ENCODE measurements around the gene AGPAT2.

The AGPAT2 gene

GRCh38 chr9:136700959-136701667, 13.9 kb upstream of the AGPAT2 start:
- DNase-seq (ENCODE audit: low spot score): no peak

GRCh38 chr9:136700304-136700703, 13.0 kb upstream of the AGPAT2 start:
- no peak for DNase-seq (ENCODE audit: low spot score)

GRCh38 chr9:136698635-136699246, 11.5 kb upstream of the AGPAT2 start:
- no peak for DNase-seq (ENCODE audit: low spot score)

DNA sequence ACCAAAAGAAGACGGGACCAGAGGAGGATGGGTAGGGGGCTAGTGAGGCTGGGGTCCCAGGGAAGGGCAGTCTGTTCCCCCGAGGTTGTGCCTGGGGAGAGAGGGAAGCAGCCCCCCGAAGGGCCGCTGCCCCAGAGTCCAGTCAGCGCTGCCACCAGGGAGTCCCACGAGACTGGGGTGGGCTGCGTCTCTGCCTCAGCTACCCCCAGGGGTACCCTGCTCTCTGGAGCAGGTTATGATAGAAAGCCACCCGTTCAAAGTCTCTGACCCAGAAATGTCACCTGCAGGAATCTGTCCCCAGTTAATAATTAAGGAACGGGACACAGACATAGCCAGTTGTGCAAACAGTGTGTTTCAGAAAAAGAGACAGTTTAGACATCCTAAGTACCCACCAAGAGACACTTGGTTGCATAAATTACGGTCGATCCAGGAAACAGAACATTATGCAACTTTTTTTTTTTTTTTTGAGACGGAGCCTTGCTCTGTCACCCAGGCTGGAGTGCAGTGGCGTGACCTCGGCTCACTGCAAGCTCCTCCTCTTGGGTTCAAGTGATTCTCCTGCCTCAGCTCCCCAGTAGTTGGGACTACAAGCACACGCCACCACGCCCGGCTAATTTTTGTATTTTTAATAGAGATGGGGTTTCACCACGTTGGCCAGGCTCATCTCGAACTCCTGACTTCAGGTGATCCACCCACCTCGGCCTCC, 10.7 kb upstream of the AGPAT2 start:
- no peak for DNase-seq (ENCODE audit: low spot score)

DNA sequence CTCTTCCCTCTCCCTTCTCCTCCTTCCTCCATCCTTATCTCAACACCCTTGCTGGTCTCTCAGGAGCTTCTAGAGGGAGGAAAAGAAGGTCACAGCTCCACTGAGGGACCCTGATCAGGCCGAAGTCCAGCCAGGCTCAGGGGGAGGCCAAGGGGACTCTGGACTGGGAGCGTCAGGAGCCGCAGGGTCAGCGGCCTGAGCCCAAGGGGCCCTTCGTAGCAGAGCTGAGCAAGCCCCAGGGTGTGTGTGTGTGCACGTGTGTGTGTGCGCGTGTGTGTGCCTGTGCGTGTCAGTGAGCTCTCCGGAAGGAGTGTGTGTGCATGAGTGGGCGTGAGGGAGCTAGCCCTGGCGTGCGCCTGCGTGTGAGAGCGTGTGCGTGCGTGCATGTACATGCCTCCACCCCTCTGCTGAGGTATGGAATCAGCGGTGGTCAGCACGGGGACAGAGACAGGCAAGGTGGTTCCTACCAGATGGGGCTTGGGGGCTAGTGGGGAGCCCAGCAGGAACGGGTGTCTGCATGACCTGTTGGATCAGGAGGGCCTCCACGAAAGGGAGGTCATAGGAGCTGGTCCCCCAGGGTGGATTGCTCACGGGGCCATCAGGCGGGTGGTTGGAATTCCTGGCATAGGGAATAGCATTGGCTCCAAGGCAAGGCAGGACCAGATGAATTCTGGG, 10.0 kb upstream of the AGPAT2 start:
- DNase-seq (ENCODE audit: low spot score): no peak

- no peak for DNase-seq (ENCODE audit: low spot score)
Observed at GRCh38 chr9:136696502-136696901, 9.2 kb upstream of the AGPAT2 start.

- DNase-seq (ENCODE audit: low spot score): no peak
Observed at GRCh38 chr9:136695955-136696354, 8.7 kb upstream of the AGPAT2 start.

GRCh38 chr9:136695435-136695895, 8.2 kb upstream of the AGPAT2 start:
- no peak for DNase-seq (ENCODE audit: low spot score)

DNA sequence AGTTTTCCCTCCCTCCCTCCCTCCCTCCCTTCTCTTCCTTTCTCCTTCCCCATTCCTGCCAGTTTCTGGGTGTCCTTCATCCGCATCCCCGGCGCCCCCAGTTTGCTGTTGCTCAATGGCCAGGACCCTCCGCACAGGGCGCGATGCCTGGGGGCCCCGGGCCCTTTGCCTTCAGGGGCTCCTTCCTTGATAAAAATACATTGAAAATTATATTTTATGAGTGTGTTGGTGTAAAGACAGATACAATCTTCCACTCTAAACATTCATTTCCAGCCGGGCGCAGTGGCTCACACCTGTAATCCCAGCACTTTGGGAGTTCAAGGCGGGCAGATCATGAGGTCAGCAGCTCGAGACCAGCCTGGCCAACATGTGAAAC, 7.6 kb upstream of the AGPAT2 start:
- DNase-seq (ENCODE audit: low spot score): no peak

DNA sequence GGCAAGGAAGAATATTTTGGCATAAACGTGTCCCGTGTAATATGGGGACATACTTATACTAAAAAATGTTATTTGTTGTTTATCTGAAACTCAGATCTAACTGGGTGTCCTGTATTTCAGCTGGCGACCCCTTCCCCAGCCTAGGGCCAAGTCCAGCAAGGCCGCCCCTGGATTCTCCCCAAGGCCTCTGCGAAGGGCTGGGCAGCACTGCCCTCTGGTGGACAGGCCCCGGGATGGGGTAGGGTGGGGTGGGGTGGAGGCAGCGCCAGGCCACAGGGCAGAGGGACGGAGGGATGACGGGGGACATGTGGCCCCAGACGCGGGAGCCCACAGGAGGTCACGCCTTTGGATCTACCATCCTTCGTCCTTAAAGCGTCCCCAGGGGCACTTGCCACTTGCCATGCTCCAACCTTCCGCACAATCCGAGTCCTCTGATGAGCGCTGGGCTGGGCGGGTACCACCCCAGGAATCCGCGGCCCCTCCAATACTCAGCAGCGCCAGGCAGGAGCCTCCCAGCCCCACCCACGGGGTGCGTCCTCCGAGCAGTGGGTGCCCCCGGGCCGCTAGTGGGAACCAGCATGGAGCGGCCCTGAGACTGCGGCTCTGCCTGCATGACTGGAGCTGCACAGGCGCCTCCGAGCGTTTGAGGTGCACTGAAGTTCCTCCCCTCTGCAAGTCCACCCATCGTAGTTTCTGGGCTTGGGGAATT, 7.1 kb upstream of the AGPAT2 start:
- DNase-seq (ENCODE audit: low spot score): no peak

DNA sequence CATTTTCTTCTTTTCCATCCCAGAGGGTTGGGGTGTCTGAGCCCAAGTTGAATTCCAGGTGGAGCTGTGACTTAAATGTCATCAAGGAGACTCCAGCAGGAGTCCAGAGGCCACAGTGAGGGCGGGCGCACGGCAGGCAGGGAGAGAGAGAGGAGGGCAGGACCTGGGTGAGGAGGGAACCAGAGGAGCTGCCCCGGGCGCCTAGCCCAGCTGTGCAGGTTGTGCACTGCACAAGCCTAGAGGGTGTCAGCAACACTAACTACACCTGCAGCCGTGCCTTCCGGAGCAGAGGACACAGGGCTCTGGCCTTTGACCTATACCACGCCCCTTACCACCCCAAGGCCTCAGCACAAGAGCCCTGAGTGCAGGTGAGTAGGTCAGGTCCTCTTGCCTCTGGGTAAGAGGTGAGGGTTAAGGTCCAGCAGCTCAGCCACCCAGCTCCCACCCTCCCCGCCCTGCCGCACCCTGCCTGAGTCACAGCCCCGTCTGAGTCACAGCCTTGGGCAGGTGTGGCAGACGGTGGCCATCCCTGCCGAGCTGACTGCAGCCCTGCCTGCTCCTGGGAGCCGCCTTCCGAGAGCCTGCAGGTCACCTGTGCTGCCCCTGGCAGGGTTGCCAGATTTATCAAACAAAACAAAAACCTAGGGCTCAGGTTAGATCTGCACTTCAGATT, 6.4 kb upstream of the AGPAT2 start:
- no peak for DNase-seq (ENCODE audit: low spot score)

DNA sequence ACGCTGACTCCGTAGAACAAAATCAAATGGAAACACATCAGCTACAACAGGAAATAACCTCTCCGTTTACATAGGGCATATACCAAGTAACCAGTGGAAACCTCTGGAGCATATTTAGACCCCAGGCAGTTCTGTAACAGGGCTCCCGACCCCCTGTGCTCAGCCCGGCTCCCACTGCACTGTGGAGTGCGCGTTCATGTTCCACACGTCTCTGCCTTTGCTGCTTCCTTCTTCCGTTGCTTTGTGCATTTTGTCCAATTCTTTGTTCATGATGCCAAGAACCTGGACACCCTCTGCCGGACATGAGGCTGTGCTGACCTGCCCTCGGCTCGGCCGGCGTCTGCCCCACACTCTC, 5.9 kb upstream of the AGPAT2 start:
- DNase-seq (ENCODE audit: low spot score): no peak

- no peak for DNase-seq (ENCODE audit: low spot score)
Observed at GRCh38 chr9:136692185-136693134, 5.2 kb upstream of the AGPAT2 start.

DNA sequence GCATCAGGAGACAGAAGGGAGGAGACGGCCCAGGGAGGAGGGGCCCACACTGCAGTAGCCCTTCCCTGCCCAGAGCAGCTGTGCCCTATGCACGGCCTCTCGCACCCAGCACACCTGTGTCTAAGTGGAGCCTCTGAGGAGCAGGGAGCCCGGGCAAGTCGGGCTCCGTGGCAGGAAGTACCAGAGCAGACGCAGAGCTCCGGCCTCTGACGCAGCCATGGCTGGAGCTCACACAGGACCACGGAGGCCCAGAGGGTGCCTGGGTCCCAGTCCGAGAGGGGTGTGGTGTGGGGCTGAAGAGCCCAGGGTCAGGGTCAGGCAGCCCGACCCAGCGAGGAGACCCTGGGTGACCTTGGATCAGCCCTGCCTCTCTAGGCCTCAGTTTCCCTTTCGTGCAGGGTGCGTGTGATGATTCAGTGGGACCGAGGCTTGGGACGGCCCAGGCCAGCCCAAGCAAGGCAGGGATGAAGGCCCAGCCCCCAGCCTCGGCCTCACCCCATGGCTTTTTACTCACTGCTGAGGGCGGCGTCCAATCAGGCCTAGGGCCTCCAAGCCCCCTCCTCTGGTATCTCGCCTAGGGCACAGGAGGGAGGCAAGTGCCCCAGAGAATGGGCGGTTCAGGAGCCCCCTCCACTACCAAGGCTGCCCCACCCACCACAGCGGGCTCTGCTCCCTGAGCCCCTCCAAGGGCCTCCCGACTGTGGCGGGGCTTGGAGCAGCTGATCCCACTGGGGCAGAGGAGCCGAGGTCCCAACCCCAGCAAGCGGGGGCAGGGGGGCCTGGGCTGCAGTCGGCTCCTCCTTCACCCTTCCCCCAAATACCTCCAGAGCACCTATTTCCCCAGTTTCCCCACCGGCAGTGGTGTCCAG, 4.3 kb upstream of the AGPAT2 start:
- DNase-seq (ENCODE audit: low spot score): no peak

- DNase-seq (ENCODE audit: low spot score): no peak
Observed at GRCh38 chr9:136690806-136691261, 3.6 kb upstream of the AGPAT2 start.

DNA sequence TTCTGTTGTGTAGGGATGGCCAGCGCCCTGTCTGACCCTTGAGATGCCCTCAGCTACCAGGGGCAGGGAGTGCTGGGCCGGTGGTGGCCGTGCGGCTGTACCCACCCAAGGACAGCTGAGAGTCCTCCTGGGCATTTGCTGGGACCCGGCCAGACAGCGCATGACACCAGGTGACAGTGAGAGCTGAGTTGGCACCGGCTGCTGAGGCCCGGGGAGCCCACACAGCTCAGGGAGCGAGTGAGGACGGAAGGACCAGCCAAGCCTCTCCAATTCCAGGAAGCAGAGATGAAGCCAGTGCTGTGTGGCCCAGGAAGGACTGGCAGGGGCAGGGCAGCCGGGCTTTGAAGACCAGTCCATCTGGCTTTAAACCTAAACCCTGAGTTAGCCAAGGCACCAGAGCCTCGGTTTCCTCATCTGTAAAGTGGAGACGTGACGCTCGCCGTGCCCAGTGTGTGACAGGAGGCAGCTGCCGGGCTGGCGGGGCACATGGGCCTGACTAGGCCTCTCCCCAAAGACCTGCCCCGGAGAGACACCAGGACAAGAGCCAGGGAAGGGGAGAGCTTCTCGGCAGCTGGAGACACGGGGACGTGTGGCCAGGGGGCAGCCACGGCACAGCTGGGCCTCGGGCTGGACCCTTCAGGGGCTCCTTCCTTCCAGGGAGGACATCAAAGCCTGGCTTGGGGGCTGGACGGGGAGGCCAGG, 3.0 kb upstream of the AGPAT2 start:
- DNase-seq (ENCODE audit: low spot score): no peak

DNA sequence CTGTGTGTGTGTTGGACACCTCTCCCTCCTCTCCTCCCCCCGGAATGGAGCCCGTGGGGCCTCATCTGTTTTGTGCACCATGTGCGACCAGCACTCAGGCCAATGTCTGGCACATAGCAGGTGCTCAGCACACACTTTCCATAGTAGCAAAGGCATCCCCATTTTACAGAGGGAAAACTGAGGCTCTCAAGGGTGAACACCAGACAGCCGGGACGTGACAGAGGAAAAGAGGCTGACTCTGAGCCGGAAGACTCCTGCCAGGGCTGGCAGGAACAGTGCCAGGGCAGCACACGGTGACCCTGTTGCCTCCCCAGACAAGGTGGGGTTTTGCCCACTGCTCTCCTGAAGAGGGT, 1.8 kb upstream of the AGPAT2 start:
- no peak for DNase-seq (ENCODE audit: low spot score)

GRCh38 chr9:136688274-136689107, 1.2 kb upstream of the AGPAT2 start:
- DNase-seq (ENCODE audit: low spot score): peak; percentile 26

All from pons (tissue), 1 donor.